Omental fat pad (tissue), 4 donors: ENCODE results near the gene OR7C1. TPM values are rescaled to one million over a fixed set of nuclear protein-coding genes. Genes with fewer than 3 reads are reported as not detected.

Source experiments
- ATAC-seq: fragments of 150-250 bp; one replicate; pipeline ENCODE4 v1.9.1; 2016; ENCODE audit warnings: mild to moderate bottlenecking, moderate library complexity; ENCODE audit not compliant: low FRiP score
- DNase-seq: peaks from one replicate; pipeline ENCODE4 v3.0.0-alpha.2; 2019; ENCODE audit warnings: low spot score
- small RNA-seq: library from RNA; depleted of rRNA; stranded (forward); fragments of <200 nt; gene quantifications from one replicate; pipeline ENCODE3, GENCODE V24; 2016
- total RNA-seq, 4 donors: library from RNA; depleted of rRNA; stranded (reverse); fragments of >200 nt; gene quantifications; one replicate each; pipeline ENCODE4 v1.1.0, GENCODE V29; 2016
- TF ChIP-seq, protein P1 (sequence below), 3 donors: fragments of 450-650 bp; IDR thresholded peaks; one replicate each; pipeline ENCODE4 v1.5.1; 2016 to 2017; ENCODE audit warnings: antibody characterized with exemption in 3 of 3, mild to moderate bottlenecking in 3 of 3, moderate library complexity in 2 of 3

Gene OR7C1
- total RNA-seq, 4 donors from 2014 or later = not detected

DNA sequence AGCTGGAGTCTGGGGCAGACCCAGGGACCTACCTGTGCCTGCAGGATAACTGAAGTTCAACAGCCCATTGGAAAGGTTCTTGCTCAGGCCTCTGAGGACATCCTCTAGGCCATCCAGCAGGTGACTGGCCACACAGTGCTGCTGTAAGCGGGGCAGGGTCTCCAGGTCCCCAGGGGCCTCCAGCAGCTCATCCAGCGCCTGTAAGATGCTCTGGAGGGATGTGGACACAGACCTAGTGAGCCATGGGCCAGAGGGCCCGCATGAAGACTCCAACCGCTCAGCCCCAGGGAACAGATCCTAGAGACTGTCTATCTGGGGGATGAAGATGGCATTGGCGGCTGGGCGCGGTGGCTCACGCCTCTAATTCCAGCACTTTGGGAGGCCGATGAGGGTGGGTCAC lies 70.6 kb downstream of the OR7C1 start:
- no peak for ATAC-seq
- no peak for DNase-seq
- TF ChIP-seq, protein P1, sequence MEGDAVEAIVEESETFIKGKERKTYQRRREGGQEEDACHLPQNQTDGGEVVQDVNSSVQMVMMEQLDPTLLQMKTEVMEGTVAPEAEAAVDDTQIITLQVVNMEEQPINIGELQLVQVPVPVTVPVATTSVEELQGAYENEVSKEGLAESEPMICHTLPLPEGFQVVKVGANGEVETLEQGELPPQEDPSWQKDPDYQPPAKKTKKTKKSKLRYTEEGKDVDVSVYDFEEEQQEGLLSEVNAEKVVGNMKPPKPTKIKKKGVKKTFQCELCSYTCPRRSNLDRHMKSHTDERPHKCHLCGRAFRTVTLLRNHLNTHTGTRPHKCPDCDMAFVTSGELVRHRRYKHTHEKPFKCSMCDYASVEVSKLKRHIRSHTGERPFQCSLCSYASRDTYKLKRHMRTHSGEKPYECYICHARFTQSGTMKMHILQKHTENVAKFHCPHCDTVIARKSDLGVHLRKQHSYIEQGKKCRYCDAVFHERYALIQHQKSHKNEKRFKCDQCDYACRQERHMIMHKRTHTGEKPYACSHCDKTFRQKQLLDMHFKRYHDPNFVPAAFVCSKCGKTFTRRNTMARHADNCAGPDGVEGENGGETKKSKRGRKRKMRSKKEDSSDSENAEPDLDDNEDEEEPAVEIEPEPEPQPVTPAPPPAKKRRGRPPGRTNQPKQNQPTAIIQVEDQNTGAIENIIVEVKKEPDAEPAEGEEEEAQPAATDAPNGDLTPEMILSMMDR (IDR thresholded peaks at IDR 0.05) = no peak

DNA sequence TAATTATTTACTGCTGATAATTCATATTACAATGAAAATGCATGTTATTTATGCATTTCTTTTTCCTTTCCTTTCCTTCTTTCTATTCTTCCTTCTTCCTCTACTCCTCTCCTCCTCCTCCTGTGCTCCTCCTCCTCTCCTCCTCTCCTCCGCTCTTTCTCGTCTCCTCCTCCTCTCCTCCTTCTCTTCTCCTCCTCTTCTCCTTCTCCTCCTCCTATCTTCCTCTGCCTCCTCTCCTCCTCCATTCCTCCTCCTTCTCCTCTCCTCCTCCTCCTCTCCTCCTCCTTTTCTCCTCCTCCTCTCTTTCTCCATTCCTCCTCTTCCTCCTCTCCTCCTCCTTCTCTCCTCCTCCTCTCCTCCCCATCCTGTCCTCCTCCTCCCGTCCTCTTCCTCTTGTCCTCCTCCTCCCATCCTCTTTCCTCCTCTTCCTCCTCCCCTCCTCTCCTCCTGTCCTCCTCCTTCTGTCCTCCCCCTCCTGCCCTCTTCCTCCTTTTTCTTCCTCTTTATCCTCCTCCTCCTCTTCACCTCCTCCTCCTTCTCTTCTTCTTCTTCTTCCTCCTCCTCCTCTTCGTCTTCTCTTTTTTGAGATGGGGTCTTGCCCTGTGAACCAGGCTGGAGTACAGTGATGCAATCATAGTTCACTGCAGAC lies 71.4 kb downstream of the OR7C1 start:
- TF ChIP-seq, protein P1 (IDR thresholded peaks at IDR 0.05) = no peak
- no peak for ATAC-seq
- DNase-seq = no peak

DNA sequence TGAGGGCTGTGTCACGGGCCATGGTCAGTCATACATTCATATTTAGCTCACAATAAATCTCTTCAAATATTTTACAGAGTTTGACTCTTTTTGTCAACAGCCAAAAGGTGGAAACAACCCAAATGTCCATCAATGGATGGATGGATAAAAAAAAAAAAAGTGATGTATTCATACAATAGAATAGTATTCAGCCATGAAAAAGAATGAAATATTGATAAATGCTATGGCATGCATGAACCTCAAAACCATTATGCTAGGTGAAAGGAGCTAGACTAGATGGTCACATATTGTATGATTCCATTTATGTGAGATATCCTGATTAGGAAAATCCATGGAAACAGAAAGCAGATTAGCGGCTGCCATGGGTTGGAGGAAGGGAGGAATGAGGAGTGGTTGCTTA lies 72.9 kb downstream of the OR7C1 start:
- ATAC-seq = no peak
- DNase-seq = no peak
- TF ChIP-seq, protein P1 (IDR thresholded peaks at IDR 0.05) = no peak

DNA sequence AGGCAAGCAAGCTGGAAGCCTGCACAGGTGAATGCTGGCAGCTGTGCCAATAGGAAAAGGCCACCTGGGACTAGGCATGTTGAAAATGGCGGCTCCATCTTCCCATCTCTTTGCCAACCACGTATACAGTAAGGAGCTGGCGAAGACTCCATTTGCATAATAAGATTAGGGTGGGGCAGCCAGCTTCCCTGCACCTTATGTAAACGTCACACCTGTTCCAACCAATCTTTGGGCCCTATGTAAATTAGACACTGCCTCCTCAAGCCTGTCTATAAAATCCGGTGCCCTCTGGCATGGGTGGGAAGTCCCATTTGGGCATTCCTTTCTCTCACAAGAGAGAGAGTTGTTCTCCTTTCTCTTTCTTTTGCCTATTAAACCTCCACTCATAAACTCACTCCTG lies 73.4 kb downstream of the OR7C1 start:
- no peak for ATAC-seq
- no peak for DNase-seq
- TF ChIP-seq, protein P1 (IDR thresholded peaks at IDR 0.05) = no peak

DNA sequence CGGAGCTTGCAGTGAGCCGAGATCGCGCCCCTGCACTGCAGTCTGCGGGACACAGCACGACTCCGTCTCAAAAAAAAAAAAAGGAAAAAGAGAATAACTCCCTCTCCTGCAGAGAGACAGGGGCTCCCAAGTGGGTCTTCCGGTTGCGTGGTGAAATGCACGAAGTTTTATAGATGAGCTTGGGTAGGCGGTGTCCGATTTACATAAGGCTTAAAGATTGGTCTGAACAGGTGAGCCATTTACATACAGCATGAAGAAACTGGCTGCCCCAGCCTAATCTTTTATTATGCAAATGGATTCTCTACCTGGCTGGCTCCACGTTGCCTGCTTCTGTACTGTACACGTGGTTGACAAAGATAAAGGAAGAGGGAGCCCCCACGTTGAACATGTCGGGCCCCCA lies 76.2 kb downstream of the OR7C1 start:
- TF ChIP-seq, protein P1 (IDR thresholded peaks at IDR 0.05) = no peak
- DNase-seq (no peak), ATAC-seq (no peak)

DNA sequence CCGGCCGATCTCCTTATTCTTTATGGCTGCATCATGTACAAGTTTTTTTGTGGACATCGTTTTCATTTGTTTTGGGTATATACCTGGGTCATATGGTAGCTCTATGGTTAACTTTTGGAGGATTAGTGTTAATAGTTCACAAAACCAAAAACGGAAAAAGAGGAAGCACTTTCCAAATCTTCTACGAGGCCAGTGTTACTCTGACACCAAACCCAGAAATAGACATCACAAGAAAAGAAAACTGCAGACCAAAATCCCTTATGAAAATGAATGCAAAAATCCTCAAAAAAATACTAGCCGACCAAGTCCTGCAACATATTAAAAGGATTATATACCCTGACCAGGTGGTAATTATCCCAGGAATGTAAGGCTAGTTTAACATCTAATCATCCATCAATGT lies 86.4 kb downstream of the OR7C1 start:
- TF ChIP-seq, protein P1 (IDR thresholded peaks at IDR 0.05) = no peak
- DNase-seq = no peak
- ATAC-seq = no peak

Small RNAs within 50 kb of the gene (small RNA-seq; reads per million reads assigned to genes)
- gene AC005255.1 = 0.39 reads per million

Other genes with a start within 250 kb of the OR7C1 start
- 1 to 10 TPM in 1 of 4 donors, under 1 TPM in 1, not detected in 2; 0.24 to 7.1 TPM for gene ADGRE3, start 160.3 kb downstream of the OR7C1 start, total RNA-seq
- gene ZNF333, start 145.1 kb downstream of the OR7C1 start, total RNA-seq = 10 to 100 TPM; 13.0 to 35.2 (median 25.0) TPM
- gene ADGRE2, start 56.6 kb downstream of the OR7C1 start, total RNA-seq = 10 to 100 TPM in 2 of 4 donors, 1 to 10 TPM in 2; 1.9 to 35.2 (median 12.6) TPM
- gene OR7A5, start within 50 bp of the OR7C1 start, total RNA-seq = not detected
- gene OR7A10, start 13.7 kb upstream of the OR7C1 start, total RNA-seq = not detected
- gene OR7A17, start 50.9 kb upstream of the OR7C1 start, total RNA-seq = not detected
- gene OR7C2, start 106.3 kb upstream of the OR7C1 start, total RNA-seq = not detected
- not detected for gene SLC1A6, start 144.7 kb upstream of the OR7C1 start, total RNA-seq
- gene CASP14, start 214.3 kb upstream of the OR7C1 start, total RNA-seq = not detected
- not detected for gene OR1I1, start 247.0 kb upstream of the OR7C1 start, total RNA-seq